Skin of body (tissue), 2 donors: ENCODE results near the gene ZNF592. TPM values are rescaled to one million over a fixed set of nuclear protein-coding genes. Genes with fewer than 3 reads are reported as not detected.

Source experiments
- DNase-seq: peaks from one replicate; lab custom pipeline; 2025; lab: John Stamatoyannopoulos, UW
- total RNA-seq: library from RNA; depleted of rRNA; stranded (reverse); fragments of >200 nt; gene quantifications from one replicate; pipeline ENCODE4 v1.2.3, GENCODE V29; 2014

The ZNF592 gene
- total RNA-seq, 1 donor from 2014 or later: 9.4 TPM

DNA sequence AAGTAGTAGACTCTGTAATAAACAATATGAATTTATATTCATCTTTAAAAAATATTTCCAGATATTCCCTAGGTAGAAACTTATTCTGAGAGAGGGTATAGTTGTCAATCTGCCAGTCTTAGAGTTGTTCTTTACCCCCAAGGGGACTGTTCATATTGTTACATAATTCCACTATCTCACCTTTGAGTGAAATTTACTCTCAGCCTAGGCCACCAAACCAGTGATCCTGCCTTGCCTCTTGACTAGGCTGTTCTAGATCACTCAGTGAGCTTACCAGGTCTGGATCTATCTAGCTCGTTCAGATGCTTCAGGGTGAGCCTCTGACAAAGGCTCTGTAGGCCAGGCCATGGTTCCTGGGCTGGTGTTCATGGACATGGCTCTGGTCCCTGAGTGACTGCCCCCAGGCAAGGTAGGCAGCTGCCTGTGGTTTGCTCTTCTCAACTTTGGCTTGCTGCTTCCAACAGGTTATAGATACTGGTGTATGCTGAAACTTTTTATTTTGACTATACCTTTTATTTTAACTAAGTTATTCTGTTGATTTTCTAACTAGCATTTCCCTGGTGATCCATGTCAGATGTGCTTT is 27.6 kb downstream of the ZNF592 start:
- DNase-seq: no peak

DNA sequence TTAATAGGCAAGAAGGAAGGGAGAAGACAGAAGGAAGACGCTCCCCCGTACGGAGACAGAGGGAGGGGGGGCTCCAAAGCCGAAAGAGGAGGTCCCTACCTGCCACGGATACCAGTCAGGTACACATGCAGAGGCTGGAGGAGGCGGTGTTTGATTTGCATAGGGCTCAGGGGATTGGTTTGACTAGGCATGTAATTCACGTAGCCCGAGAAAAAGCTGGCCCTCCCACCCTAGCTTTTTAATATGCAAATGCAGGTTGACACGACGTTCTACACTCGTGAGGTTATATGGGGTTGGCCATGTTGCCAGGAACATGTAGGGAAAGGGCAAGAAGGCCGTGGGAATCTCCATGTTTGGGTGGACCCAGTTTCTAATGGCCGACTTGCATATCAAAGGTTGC is 29.8 kb downstream of the ZNF592 start:
- DNase-seq: no peak

DNA sequence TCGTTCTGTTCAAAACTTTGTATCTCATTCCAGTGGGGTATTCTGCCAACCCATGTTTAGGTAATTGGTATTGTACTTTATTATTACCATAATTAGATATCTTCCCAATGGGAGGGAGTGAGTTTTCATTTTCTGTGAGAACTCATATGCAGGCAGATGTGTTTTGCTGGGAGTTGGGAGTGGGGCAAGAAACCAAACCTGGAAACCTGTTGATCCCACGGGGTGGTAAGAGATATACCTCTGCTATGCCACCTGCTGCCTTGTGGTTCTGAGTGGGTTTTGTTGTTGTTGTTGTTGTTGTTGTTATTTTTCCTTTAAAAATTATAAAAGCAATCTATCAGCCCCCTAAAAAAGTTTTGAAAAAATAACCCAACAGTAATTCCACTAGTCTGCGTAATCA is 32.1 kb downstream of the ZNF592 start:
- no peak for DNase-seq

DNA sequence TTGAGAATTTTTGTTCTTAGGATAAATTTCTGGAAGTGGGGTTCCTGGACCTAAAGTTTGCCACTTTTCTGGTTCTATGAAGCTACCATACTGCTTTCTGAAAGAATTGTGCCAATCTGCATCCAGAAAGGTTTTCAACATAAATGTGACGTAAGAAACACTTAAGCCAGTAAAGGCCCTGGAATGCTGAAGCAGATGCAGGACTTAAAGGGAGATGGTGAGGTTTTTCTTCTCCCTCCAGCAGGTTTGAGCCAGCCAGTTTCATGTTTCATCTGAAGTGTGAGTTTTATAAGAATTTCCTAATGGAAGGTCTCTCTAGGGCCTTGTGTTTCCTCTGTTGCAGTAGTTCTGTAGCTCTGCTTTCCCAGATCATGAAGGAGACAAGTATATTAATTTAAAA is 33.1 kb downstream of the ZNF592 start:
- DNase-seq: no peak

DNA sequence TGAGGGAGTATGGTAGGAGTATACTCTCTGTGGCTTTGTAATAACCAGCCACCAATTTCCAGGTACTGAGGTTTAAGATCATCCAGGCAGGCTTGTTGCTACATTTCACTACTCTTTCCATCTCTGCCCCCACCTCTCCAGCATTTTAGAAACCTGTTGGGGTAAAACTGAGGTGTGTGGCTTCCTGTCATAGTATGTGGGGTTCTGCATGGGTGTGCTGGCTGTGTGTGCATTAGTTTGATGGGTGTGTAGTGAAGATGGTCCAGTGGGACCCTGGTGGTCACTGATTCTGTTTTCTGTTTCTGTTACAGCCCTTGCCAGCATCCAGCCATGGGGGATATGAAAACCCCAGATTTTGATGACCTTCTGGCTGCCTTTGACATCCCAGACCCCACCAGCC is 34.0 kb downstream of the ZNF592 start:
- no peak for DNase-seq

DNA sequence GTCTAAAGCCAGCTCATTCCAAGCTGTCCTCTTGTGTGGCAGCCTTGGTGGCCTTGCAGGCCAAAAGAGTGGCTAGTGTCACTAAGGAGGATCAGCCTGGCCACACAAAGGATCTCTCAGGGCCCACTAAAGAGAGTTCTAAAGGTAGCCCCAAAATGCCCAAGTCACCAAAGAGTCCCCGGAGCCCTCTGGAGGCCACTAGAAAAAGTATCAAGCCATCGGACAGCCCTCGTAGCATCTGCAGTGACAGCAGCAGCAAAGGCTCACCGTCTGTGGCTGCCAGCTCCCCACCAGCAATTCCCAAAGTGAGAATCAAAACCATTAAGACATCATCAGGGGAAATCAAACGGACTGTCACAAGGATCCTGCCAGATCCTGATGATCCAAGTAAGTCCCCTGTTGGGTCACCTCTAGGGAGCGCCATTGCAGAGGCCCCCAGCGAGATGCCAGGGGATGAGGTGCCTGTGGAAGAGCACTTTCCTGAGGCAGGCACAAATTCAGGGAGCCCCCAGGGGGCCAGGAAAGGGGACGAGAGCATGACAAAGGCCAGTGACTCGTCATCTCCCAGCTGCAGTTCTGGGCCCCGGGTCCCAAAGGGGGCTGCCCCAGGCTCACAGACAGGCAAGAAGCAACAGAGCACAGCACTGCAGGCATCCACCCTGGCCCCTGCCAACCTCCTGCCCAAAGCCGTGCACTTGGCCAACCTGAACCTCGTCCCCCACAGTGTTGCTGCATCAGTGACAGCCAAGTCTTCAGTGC is 35.3 kb downstream of the ZNF592 start:
- no peak for DNase-seq

DNA sequence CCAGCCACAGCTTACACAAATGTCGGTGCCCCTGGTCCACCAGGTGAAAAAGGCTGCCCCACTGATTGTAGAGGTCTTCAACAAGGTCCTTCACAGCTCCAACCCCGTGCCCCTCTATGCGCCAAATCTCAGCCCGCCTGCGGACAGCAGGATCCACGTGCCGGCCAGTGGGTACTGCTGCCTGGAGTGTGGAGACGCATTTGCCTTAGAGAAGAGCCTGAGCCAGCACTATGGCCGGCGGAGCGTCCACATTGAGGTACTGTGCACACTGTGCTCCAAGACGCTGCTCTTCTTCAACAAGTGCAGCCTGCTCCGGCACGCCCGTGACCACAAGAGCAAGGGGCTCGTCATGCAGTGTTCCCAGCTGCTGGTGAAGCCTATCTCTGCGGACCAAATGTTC is 35.9 kb downstream of the ZNF592 start:
- DNase-seq: no peak

DNA sequence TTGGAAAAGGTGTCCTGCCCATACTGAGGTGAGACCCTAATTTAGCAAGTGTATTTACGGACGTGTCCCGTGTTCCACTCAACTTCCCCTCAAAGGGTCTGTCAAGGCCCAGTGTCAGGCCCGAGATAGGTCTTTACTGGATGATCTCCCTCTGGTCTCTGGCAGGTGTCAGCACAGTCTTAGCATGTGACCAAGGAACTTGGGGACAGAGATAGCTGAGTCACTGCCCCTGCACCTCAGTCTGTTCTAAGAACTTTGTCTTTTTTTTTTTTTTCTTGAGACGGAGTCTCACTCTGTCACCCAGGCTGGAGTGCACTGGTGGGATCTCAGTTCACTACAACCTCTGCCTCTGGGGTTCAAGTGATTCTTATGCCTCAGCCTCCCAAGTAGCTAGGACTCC is 36.7 kb downstream of the ZNF592 start:
- no peak for DNase-seq

DNA sequence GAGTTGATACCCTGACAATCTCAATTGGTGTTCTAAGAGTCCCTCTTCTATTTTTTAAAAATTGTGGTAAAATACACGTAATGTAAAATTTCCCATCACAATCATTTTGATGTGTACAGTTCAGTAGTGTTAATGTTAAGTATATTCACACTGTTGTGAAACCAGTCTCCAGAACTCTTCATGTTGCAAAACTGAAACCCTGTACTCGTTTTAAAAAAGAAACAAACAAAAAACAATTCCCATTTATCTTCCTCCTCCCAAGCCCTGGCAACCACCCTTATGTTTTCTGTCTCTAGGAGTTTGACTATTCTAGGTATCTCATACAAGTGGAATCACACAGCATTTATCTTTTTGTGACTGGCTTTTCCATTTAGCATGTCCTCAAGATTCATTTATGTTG is 40.1 kb downstream of the ZNF592 start:
- no peak for DNase-seq

DNA sequence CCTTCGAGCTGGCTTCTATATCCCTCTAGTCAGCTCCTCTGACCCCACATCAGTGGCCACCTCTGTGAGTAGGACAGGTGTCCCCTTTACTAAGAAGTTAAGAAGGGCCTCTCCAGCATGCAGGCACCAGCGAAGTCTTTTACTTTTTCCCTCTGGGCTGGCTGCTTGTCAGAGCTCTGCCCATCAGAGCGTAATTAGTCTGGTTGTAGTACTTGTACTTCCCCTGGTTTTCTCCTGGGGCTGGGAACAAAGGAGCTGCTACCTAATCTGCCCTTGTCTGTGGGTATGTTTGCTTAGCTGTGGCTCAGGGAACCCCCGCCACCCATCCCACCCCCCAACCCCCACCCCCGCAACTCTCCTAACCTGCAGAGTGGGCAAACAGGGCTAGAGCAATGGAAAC is 41.4 kb downstream of the ZNF592 start:
- DNase-seq: no peak

DNA sequence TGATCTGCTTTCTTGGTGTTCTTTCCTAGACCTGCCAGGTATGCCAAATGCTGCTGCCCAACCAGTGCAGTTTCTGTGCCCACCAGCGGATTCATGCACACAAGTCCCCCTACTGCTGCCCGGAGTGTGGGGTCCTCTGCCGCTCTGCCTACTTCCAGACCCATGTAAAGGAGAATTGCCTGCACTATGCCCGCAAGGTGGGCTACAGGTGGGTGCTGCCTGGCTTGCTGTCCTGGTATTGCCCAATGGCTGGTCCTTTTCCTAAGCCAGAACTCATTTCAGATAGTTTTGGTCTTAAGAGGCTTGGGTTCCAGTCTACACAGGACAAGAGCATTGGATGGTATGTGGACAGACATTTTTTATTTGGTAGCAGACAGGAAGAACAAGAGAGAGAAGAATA is 42.3 kb downstream of the ZNF592 start:
- DNase-seq: no peak

DNA sequence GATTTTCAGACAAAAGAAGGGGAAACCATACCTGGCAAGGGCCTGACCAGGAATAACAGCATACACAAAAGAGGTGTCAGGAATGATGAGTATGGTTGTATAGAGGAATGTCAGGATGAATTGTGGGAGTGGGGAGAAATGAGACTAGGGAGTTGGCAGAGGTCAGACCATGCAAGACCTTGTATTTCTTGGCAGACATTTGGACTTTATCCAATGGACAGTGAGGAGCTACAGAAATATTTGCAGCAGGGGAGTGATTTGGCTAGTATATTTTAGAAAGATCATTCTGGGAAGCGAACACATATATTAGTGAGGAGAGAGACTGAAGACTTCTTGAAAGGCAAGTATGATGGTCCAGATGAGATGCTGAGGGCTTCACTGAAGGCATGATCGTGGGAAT is 43.4 kb downstream of the ZNF592 start:
- DNase-seq: no peak

DNA sequence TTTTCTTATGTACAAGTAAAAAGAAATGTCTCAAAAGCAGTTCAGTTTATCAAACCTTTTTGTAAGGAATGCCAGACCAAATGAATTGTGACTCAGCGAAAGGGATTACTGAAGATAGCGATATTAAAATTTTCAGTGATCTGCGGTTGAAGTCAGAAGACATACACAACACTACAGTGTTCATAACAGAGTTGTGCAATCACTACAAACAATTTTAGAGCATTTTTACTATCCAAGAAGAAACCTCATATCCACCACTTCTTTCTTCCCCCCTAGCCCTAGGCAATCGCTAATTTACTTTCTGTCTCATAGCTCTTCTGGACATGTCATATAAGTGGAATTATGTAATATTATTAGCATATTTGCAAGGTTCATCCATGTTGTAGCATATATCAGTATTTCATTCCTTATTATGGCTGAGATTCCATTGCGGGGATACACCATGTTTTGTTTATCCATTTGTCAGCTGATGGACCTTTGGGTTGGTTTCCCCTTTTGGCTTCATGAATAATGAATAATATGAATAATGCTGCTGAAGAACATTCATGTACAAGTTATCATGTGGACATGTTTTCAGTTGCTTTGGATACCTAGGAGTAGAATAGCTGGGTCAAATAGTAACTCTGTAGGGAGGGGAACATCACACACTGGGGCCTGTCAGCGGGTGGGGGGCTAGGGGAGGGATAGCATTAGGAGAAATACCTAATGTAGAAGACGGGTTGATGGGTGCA is 45.2 kb downstream of the ZNF592 start:
- DNase-seq: no peak

DNA sequence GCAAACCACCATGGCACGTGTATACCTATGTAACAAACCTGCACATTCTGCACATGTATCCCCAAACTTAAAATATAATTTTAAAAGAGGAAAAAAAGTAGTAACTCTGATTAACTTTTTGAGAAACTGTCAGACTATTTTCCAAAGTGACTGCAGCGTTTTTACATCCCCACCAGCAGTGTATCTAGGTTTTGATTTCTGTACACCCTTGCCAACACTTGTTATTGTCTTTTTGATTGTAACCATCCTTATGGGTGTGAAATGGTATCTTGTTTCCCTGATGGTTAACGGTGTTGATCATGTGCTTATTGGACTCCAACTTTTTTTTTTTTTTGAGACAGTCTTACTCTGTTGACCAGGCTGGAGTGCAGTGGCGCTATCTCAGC is 45.8 kb downstream of the ZNF592 start:
- no peak for DNase-seq

DNA sequence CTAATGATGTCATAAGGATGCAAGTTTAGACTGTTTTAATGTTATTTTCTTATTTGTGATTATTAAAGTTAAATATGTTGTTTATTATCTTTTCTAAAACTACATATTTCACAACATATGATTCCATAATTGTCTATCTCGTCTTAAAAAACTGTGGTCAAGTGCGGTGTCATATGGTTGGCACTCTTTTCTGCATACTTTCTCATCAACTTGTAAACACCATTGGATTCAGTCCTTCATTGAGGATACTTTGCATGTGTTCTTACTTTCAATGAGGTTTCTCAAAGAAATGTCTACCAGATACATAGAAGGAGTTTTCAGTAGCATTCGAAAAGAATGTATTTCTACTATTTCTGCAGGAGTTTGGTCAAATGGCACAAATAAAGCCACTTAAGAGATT is 46.8 kb downstream of the ZNF592 start:
- no peak for DNase-seq

DNA sequence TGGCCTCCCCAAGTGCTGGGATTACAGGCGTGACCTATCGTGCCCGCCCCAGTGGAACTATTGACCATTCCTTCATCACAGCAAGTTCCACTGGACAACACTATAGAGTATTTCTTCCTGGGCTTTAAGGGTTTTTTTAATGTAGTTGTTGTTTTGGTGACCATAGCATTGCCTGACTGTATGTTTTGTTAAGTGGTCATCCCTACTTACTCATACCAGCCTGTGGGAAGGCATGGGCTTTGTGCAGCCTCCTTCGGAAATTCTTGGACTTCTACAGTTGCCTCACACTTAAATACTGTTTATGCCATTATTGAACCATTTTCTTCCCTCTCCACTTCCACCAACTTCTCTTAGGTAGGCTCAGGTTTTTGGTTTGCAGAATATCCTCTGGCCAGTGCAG is 48.8 kb downstream of the ZNF592 start:
- DNase-seq: no peak

DNA sequence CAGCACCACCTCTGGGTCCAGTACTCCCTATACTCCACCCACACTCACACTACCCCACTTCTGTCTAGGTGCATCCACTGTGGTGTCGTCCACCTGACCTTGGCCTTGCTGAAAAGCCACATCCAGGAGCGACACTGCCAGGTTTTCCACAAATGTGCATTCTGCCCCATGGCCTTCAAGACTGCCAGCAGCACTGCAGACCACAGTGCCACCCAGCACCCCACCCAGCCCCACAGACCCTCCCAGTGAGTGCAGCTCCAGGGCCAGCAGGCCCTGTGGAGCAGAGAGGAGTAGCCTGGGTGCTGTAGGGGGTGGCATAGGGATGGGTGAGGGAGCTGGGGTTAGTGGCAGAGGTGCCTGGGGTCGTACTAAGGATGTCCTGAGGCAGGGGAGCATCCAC is 49.4 kb downstream of the ZNF592 start:
- no peak for DNase-seq

DNA sequence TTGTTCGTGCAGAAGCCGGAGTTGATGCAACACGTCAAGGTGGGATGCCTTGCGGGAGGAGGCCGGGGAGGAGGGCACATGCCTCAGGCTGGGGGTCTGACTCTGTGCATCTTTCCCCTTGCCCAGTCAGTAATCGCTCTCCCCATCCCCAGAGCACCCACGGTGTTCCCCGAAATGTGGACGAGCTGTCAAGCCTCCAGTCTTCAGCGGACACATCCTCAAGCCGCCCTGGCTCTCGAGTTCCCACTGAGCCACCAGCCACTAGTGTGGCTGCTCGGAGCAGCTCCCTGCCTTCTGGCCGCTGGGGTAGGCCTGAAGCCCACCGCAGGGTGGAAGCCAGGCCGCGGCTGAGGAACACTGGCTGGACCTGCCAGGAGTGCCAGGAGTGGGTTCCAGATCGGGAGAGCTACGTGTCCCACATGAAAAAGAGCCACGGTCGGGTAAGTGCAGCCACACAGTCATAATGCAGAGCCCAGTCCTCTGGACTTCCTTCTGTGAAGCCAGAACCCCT is 50.1 kb downstream of the ZNF592 start:
- DNase-seq: no peak

DNA sequence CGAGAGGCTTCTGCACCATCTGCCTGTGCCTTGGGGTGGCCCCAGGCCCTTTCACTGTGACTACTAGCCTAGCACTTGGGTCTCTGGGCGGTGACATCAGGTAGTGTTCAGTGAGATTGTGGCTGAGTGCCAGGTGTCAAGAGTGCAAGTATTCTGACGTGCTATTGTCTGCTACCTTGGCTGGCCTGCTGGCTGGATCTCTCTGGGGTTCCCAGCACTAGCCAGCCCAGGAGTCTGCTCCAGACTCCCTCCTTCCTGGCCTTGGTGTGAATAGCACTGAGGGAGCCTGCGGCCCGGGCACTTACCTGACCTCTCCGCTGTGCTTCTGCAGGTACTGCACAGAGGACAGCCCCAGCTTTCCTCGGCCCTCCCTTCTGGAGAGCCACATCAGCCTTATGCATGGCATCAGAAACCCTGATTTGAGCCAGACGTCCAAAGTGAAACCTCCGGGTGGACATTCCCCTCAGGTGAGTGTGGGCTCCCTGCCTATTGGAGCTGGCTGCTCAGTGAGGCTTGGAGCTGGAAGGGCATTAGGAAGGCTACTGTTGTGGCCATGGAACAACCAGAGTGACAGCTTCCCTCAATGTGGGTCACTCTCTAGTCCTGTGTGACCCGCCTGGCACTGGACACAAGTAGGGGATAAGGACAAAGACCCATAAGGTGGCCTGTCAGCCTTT is 51.3 kb downstream of the ZNF592 start:
- no peak for DNase-seq

DNA sequence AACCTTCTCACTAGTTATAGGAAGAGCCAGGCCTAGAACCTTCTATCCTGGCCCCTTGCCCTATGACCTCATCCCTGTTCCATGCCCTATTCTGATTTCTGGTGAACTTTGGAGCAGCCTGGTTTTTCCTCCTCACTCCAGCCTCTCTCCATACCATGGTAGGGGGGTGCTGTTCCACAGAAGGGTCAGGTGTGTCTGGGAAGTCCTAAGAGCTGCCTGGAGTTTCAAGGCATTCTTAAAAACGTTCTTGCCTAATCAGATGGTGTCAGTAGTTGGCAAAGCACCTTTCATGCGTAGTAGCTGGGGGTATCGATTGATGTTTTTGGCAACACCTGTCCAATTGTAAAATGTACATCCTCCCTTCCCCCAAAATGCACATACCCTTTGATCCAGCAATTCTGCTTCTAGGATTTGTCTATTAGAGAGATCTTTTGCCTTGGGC is 52.0 kb downstream of the ZNF592 start:
- no peak for DNase-seq

DNA sequence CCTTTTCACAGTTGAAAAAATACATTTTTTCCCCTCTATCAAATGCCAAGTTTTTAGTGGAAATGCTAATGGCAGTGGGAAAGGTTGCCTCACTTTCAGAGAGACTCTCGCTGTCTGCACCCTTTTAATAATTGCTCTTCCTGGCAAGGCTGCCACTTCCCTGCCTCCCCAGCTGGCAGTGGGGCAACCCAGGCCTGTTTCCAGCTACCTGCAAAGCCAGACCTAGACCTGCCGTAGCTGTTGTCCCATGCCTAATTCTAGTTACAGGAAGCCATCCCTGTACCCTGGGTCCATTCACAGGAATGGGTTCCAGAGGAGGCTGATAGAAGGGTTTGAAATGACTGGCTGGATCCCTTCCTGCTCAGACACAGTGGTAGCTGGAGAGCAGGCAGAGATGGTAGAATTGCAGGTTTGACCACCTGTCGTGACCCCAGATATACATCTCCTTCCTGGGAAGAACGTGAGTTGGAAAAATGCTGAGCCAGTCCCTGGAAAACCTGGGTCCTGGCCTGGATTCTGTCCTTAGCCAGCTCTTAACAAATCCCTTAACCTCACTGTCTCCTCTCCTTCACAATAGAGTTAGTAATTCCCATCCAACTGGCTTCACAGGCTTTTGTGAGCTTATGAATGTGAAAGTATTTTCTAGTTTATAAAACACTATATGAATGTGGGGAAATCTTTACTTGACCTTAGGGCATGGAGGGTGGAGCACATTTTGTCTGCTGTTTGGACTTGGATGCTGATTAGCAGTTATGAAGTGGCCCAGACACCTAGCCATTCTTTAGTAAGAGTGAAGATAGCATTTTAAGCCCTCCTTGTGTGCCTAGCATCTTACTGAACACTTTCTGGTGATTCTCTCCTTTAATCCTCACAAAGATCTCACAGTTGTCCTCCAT is 55.9 kb downstream of the ZNF592 start:
- no peak for DNase-seq
